HG02981 (cell line): Measurements from ENCODE around the gene DGCR8.

Experiments used
- ATAC-seq: cut with Tn5 transposase; IDR thresholded peaks from one replicate; pipeline ENCODE4 v1.9.1; 2021; ENCODE audit warnings: mild to moderate bottlenecking, moderate library complexity; ENCODE audit not compliant: unreplicated experiment

The DGCR8 gene

DNA sequence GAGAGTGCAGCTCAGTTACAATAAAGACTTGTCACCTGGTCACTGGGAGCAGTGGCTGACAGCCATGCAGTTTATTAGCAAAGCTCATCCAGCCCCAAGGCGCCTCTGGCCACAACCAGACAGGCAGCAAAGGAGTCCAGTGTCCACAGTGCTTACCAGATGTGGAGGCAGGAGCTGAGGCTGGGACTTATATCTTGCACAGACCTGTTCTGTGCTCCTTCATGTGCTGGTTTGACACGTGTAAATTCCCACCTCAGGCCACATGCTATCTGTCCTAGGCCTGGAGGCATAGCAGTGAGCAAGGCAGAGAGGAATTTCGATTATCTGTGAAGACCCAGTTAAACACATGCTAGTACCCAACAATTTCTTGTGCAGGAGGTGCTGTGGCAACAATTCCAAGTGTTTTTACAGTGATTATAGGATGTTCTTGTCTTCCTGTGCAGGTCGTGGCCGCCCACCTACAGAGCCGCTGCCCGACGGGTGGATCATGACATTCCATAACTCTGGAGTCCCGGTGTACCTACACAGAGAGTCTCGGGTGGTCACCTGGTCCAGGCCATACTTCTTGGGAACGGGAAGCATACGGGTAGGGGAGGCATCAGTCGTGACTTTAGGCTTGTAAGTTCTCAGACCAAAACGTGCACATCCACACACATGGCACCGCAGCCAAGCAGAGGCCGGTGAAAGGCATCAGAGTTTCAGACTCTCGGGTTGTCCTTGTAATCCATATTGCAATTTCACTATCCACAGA is 9.4 kb downstream of the DGCR8 start:
- ATAC-seq = no peak

DNA sequence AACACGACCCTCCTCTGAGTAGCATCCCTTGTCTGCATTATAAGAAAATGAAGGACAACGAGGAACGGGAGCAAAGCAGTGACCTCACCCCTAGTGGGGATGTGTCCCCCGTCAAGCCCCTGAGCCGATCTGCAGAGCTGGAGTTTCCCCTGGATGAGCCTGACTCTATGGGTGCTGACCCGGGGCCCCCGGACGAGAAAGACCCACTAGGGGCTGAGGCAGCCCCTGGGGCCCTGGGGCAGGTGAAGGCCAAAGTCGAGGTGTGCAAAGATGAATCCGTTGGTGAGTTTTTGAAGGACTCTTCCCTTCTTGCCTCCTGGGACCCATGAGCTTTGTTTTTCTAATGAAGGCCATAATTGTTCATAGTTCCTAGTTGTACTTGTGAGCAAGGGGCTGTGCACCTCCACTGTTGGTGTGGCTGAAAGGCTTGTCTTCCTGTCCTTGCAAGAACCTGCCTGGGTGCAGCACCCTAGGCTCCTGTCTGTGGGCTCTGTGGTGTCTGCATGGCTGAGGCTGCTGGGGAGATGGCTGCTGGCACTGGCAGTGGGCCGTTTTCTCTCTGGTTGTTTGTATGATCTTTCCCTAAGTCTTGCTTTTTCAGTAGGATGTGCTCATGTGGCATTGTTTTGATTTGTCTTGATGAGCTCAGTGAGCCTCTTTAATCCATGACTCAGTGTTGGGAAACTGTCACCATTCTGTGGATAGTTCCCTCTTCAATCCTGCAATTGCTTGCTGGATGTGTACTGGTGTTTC is 10.1 kb downstream of the DGCR8 start:
- no peak for ATAC-seq

DNA sequence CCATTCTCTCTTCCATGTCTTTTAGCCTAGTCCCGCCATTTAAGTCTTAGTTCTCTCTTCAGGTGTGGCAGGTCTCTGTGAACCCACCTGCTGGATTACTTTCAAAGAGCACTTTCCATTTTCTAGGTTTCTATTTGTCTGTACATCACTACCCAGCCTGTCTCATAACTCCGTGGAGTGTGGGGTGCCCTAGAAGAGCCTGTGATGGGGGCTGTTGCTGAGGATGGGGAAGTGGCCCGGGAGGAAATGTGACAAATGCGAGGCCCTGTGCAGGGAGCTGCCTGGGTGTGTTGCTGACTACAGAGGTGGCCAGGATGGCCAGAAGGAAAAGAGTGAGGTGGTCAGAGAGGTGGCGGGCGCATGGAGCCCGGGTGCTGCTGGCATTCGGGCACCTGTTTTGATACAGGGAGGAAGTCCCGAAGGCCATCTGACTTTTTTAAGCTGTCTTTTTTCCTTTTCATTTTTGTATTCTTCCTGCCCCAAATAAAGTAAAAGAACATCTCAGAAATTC is 10.7 kb downstream of the DGCR8 start:
- ATAC-seq = no peak

DNA sequence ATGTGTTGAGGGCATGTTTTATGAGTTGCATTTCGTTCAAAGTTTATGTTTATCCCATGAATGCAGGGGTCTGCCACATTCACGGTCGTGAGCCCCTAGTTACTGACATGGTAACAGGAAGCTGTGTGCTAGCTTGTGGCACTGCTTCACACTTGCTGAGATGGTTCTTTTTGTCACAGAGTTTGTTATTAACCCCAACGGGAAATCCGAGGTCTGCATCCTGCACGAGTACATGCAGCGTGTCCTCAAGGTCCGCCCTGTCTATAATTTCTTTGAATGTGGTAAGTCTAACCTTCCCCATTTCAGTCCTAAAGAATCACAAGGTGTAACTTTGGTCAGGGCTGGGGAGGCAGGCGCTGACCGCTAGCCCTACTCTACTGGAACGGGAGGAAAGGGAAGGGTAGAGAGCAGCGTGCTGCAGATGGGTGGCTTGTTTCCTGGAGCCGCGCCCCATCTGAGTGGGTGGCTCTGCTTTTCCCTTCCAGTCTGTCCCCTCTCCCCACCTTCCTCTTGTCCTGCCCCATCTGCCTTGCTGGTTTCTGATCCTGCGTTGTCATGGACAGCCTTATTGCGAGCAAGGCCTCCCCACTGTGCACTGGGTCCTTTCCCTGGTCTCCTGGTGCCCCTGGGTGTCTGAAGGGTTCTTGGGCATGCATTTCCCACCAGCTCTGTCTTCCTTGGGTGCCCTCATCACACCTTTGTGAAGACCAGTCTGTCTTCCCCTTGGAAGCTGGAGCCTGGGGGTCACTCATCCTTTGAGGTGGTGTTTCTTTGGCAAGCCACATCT is 11.8 kb downstream of the DGCR8 start:
- ATAC-seq = no peak

DNA sequence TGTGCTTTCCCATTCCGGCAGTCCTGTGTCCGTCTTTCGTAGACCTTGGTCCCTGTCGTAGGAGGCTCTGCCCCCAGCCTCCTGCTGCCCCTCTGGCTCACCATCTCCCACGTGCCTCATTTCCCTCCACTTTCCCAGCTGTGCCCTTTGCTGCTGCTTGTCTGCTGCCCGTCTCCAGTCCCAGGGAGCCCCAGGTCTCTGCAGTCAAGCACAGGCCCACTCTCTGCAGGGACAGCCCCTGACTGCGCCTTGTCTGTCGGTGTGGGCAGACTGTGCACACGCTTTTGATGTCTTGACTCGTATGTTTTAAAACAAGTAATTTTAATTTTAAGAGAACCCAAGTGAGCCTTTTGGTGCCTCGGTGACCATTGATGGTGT is 12.4 kb downstream of the DGCR8 start:
- ATAC-seq = no peak

GRCh38 chr22:20093418-20094196 is 13.6 kb downstream of the DGCR8 start:
- no peak for ATAC-seq

DNA sequence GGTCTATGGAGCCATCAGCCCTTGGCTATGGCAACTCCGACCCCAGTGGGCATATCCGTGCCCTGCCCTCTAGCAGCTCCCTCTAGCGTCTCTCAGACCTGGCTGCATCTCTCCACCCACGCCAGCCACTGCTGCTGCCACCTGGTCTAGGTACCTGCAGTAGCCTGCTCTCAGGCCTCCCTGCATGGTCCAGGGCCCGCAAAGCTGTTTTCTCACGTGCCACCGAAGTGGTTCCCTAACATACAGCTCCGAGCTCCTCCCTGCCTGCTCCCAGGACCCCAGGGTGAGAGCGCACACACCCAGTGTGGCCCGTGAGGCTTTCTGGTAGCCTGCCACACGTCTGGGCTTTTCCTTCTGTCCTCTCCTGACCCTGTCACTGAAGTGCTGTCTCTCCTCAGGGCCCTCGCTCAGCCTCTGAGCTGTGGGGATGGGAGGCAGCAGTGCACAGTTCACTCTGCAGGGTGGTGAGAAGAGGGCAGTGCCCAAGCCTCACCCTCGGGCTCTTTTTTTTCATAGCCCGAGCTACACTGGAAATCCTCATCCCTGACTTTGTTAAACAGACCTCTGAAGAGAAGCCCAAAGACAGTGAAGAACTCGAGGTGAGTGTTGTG is 14.3 kb downstream of the DGCR8 start:
- no peak for ATAC-seq

DNA sequence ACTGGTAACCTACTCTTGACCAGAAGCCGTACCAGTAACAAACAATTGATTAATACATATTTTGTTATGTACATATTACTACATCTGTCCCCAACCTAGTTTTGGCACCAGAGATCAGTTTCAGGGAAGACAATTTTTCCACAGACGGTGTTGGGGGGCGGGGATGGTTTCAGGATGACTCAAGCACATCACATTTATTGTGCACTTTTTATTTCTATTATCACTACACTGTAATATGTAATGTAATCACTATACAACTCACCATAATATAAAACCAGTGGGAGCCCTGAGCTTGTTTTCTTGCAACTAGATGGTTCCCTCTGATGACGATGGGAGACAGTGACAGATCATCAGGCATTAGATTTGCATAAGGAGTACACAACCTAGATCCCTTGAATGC is 15.5 kb downstream of the DGCR8 start:
- ATAC-seq = no peak

- ATAC-seq = no peak
These were observed 16.8 kb downstream of the DGCR8 start for GRCh38 chr22:20096574-20097420.

- ATAC-seq = no peak
These were observed 19.2 kb downstream of the DGCR8 start for GRCh38 chr22:20099099-20099711.

DNA sequence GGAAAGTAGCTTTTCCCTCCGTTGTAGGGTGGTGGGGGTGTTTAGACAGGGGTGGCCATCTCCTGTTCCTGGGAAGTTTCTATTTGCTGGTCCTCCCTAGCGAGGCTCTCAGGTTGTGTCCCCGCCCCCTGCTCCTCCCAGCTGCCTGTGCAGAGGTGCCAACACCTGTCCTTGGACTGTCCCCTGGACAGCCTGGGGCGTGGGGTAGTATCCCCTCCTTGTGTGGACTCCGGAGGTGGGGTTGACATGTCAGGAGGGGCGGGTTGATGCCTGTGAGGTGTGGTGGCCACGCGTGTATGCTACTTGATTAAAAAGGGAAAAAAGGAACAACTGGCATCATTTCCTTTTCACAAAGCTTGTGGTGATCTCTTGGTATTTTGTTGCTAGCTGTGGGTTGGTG is 21.6 kb downstream of the DGCR8 start:
- no peak for ATAC-seq

GRCh38 chr22:20102203-20102780 is 22.3 kb downstream of the DGCR8 start:
- no peak for ATAC-seq

- ATAC-seq = no peak
These were observed 25.6 kb downstream of the DGCR8 start for GRCh38 chr22:20105456-20106204.

- no peak for ATAC-seq
These were observed 26.3 kb downstream of the DGCR8 start for GRCh38 chr22:20106205-20106848.

DNA sequence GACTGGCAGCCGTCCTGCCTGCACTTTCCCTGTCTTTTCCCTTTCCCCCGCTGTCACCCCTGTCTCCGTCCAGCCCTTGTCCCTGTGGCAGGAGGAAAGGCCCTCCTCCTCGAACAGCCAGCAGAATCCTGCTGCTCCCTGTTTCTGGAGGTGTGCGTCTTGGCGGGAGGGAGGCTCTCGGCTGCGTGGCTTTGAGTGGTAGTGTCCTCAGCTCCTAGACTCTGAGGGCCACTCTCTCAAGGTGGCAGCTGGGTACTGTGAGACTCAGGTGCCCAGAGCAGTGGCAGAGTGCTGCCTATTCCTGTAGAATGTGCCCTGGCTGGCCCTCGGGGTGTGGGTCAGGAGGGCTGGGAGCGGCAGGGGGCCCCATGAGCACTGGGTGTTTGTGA is 26.8 kb downstream of the DGCR8 start:
- ATAC-seq = no peak

DNA sequence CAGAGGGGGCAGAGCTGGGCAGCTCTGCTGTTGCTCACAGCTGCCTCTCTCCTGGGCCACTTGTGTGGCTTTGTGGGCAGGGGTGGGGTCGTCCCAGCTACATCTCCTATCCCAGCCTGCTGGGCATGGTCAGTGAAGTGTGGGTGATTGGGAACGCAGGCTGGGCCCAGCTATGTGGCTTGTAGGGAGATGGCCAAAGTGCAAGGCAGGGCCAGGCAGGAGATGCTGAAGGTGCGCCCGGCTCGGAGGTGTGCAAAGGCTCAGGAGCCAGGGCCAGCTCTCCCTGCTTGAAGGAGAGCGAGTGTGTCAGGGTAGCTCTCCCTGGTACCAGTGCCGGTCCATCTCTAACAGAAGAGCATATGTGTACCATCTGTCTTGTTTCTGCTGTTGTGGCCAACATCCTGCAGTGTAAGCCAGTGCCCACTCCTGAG is 27.4 kb downstream of the DGCR8 start:
- ATAC-seq = no peak

DNA sequence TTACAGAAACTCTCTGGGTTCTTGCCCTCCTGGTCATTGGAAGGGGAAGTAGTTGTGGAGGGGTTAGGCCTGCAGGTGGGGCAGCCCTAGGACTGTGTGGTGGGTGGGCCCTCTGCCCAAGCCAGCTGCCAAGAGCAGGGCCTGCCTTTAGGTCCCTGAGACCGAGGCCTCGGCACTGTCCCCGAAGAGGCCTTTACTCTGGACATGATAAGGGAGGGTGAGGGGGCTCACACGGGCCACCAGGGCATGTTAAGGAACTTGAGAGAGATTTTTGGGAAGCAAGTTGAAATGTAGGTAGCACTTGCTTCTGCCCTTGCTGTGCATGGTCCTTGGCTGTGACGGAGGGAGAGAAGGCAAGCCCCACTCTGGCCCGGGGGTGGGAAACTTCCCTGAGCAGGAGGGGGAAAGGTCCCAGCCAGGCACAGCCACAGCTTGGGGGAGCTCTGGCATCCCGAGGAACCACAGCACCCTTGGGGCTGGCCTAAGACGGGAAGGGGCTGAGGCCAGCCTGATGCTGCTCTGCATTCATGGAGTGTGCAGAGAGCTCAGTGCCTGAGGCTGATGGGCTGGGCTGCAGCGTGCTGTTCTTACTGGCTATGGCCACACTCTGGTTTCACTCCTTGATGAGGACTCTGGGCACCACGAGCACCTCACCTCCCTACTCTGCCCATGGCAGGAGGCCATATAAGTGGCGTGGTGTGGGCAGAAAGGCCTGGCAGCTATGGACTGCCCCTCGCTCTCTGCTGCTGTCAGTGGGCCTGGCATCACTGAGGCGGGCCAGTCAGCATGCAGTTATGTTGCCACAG is 28.1 kb downstream of the DGCR8 start:
- no peak for ATAC-seq
